HG02981 (cell line): Measurements from ENCODE around the gene ZW10.
"Not testable (repeated sequence)": the region's sequence is repeated elsewhere in the genome, so short reads cannot be mapped to it uniquely, and the experiment has no call there.

Source experiments
- ATAC-seq: cut with Tn5 transposase; IDR thresholded peaks from one replicate; pipeline ENCODE4 v1.9.1; 2021; ENCODE audit warnings: mild to moderate bottlenecking, moderate library complexity; ENCODE audit not compliant: unreplicated experiment

ZW10 gene

DNA sequence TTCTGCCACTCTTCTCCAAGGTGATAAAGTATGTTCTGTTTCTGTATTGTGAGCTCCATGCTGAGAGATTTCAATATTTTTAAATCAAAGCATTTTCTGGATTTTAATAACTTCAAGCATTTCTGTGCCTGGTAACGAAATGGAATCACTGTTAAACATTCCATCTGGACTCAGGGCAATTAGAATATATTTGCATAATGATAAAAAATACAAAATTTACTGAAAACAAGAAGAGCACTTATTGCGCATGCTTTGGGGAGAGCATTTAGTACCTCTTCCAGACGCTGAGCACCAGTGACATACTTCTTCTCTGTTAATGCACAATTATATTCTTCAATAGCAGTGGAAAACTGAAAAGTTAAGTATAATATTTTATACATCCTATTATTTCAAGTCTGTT lies 13.3 kb downstream of the ZW10 start:
- no peak for ATAC-seq

DNA sequence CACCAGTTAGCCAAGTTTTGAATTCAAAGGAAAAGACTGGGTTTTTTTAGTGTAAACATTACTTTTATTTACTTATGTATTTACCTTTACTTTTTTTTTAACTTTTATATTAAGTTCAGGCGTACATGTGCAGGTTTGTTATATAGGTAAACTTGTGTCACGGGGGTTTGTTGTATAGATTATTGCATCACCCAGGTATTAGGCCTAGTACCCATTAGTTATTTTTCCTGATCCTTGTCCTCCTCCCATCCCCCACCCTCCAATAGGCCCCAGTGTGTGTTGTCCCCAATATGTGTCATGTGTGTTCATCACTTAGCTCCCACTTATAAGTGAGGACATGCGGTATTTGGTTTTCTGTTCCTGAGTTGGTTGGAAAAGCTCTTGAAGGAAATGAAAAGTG lies 20.6 kb downstream of the ZW10 start:
- ATAC-seq: no peak

DNA sequence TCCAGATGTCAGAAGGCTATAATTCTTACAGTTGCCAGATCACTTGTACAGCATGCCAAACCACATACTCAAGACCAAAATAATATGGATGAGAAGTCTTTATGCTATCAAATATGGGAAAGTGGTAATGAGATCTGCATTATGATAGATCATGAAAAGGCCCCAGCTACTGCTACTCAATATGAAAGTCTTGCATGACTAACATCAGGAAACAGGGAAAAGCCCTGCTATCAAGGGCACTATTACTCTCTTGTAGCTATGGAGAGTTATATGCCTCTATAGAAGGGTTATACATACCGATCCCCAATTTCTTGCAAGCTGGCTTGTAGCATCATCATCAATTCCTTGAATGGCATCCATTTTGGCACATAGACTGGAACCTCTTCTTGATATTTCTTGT lies 37.2 kb downstream of the ZW10 start:
- ATAC-seq: no peak

DNA sequence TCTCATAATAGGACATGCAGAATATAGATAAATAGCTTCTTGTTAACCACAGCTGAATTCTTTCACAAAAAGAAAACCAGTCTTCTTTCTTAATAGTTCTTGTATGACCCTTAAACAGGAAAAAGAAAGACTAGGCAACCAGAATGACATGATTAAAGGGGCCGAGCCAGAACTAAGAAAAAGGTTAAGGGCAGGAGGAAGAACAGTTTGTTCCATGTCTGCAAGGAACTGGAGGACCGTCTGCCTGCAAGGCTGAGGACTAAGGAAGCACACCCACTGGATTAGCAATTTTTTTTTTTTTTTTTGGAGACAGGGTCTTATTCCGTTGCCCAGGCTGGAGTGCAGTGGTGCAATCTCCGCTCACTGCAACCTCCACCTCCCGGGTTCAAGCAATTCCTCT lies 41.4 kb downstream of the ZW10 start:
- no peak for ATAC-seq

DNA sequence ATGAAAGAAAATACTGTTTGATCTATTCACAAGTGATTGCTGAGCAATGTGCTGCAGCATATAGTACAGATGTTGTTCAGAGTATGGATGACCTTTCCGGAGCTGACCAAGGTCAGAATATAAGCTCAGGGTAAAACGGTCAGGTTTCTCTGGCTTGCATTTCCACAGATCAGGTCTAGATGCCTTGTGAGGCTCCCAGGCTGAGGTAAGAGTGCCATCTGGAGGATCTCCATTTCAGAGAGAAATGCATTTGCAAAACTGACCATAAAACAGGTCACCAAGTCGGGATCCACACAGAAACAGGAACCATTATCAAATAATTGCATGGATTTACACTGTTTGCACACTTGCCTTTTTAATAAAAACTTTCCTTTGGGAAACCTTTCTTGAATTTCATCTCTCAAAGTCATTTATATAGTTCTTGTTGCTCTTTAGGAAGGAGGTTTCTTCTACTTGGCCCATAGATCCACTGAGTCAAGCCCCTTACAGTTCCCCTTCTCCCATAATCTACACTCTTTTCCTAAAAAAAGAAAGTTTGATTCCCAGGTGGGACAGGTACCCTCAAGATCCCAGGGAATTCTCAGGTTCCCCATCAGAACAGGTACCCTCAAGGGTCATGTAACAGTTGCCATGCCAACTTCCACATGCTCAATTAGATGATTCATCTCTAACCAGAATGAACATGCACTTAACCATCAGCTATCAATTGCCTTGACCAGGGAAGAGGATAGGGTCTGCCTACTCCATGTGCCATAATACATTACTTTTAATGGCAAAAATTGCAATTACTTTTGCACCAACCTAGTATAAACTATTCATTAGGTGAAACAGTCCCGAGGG lies 42.4 kb downstream of the ZW10 start:
- no peak for ATAC-seq

DNA sequence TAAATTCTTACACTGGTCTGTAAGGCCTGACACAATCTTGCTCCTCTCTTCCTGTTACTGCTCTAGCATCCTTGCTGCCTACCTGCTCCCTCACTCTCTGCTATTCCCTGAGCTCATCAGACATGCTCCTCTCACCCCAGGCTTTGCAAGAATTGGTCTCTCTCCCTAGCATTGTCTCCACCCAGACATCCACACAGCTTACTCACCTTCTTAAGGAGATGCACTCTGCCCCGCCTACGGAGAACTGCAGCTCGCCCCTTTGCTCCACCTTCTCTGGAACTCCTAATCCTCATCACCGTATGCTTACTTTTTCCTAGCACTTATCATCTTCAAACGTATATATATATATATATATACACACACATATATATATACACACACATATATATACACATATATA lies 44.0 kb downstream of the ZW10 start:
- no peak for ATAC-seq

DNA sequence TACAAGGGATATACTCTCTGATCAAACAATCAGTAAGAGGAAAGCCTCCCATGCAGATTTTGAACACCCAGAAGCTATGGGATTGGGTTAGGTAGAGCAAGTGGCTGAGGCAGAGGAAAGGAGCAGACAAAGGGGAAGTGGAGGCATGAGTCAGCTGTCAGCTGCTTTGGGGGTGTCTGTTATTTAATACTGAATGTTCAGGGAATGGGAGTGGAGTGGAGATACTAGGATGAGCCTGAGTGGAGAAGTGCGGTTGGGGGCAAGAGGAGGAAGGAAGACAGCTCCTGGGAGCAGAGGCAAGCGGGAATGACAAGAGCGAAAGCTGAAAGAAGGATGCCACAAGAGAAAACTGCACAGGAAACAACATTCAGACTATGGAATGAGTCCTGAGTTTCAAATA lies 44.7 kb downstream of the ZW10 start:
- no peak for ATAC-seq

DNA sequence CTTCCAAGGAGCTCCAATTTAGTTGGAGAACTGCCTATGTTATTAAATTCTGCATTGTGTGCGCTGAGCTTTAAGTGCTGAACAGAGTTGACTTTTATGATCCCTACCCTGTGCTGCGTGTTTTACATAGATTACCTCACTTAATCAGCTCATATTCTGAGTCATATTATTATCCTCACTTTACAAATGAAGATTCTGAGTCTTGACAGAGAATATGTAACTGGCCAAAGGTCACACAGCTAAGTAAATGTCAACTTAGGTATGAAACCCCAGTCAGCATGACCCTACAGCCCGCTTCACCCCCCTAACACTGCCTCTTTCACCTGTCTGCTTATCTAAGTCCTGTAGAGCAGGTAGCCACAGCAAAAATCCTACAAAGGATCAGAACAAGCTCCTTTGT lies 47.6 kb downstream of the ZW10 start:
- no peak for ATAC-seq

DNA sequence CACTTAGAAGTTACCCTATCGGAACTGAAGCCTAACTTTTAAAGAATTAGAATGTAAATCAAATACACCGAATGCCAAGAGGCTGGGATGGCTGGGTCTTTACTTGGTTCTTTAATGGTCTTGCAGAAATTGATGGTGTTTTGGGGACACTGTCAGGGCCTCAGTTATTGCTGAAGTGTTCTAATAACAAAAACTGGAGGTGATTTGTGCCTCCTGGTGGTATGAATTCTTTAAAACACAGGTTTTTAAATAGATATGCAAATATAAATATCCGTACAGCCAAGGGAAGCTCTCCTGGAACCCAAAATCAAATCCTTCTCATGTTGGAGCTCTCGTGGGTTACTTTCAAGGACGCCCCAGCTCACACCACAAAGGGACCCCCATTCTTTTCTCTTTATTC lies 48.1 kb downstream of the ZW10 start:
- no peak for ATAC-seq

DNA sequence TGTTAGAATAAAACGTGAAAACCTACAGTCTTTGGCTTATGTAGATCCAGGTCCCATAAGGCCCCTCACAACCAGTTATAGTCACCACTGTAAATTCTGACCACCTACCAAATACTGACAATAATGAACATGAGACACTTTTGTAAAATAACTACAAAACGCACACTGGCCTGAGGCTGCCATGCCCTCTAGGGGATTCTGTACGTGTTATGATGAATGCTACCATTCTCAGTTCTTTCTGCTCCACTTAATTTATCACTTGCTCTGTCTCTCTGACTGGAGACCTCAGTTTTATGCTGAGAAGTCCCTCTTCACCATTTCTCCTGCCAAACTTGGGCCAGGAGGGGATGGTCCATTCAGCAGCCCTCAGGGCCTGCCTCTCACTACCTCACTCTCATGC lies 48.7 kb downstream of the ZW10 start:
- no peak for ATAC-seq

DNA sequence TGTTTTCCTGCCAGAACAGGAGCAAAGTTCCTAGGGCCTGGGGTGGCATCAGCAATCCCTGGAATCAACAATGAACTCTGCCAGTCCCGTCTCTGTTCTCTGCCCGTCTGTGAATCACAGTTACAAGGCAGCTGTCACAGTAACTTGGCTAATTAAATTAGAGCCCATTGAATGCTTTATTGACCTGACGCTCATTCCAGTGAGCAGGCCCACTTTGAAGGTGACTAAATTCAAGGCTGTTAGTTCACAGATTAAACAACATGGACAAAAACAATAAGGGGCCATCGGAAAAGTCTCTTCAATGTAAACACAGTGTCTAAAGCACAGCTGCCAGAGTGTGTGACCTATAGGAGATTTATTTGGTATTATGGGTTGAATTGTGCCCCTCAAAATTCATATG lies 49.7 kb downstream of the ZW10 start:
- ATAC-seq: no peak

DNA sequence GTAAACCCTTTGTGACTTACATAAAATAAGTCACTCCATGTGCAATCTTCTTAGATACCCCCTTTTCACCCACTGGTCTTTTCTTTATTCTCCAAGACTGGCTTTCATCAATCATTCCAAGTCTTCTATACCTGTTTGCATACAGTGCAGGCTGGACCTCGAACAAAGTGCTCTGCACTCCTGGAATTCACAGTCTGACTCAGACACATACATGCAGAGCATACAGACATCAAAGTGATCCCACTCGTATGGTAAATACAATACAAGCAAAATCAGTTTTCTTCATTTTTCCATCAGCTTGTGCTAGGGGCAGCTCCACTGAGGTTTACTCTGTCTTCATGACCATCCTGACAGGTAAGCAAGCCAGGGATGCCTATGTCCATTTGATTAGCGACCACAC lies 50.6 kb downstream of the ZW10 start:
- no peak for ATAC-seq

DNA sequence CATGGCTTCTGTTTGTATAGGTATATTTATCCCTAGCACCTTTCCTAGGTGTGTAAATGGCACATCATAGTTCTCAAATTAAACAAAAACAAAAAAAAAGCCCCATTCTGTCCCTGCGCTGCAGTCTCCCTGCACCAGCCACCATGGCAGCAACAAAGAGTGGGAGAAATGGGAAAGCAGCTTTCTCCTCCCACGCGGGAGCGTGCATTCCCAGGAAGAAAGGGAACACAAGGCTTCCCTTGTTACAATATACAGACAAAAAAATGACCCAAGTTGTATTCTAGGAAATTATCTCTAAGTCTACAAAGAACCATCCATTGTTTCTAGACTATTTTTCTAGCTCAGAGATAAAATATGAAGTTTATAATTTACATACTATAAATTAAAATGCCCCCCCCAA lies 51.3 kb downstream of the ZW10 start:
- no peak for ATAC-seq

DNA sequence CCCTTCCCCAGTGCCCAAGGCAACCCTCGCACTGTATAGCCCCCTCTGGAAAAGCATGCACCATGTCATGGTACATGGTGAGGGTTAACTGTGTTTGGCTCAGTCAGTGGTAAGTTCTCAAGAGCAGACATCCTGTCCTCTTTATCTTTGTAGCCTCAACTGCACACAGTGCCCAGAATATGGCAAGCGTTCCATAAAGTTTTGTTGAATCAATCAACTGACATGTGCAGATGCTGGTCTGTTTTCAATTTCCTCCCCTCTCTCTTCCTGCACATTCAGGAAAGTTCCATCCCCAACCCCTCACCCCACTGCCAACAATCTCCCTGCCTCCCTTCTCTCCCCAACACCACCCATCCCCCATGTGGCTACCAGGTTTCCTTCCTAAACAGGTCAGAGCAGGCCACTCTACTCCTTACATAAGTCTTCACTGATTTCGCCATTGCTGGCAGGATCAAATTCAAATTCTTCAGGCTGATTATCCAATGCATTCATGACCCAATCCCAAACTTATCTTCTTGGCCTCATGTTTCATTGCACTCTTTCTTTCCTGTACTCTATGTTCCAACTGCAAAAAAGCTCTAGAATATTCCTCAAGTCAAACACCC lies 51.9 kb downstream of the ZW10 start:
- ATAC-seq: no peak

DNA sequence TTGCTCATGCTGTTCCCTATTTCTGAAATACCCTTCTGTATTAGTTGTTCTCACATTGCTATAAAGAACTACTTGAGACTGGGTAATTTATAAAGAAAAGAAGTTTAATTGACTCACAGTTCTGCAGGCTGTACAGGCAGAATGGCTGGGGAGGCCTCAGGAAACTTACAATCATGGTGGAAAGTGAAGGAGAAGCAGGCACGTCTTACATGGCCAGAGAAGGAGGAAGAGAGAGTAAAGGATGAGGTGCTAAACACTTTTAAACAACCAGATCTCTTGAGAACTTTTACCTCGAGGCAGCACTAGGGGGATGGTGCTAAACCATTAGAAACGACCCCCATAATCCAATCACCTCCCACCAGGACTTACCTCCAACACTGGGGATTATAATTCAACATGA lies 53.0 kb downstream of the ZW10 start:
- ATAC-seq: not testable (repeated sequence)

DNA sequence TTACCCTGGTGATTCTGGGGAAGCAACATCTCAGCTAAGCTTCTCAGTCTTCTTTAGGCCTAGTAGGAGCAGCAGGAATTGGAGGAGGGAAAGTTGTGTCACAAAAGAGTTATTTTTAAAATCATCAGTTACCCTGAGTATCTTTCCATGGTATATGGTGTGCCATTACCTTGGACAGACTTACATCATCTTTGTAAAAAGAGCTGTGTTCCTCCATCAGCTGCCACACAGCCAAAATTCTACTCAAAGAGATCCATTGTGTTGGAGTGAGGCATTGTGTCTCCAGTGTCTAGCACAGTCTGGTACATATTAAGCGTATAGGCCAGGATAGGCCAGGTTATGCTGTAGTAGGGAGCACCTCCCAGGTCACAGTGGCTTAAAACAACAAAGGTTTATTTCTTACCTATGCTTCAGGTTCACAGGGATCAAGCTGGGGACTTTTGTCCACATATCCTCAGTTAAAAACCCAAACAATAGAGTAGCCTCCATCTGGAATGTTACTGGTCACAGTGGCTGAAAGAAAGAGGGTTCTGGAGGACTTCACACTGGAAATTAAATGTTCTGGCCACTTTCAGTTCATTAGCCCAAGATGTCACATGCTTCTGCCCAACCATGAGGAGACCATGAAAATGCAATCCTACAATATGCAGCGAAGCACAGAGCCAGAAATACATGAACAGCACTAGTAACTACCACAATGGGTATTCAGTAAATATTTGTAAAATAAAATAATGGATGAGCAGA lies 57.4 kb downstream of the ZW10 start:
- no peak for ATAC-seq

DNA sequence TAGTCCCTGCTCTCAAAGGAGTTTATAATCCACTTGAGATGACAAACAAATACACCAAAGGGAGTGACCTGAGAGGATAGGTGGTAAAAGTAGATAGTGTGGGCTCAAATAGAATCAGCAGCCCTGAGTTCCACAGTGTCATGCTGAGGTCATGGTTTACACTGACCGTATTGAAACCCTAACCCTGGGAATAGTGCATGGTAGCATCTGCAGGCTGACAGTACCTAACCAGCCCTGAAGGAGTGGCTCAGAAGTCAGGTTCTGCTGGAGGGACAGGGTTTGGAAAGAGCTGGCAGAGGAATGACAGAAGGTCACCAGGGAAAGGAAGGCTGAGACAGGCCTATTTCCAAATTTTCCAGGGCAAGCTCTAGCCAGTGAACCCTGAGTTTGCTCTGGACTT lies 58.2 kb downstream of the ZW10 start:
- no peak for ATAC-seq

DNA sequence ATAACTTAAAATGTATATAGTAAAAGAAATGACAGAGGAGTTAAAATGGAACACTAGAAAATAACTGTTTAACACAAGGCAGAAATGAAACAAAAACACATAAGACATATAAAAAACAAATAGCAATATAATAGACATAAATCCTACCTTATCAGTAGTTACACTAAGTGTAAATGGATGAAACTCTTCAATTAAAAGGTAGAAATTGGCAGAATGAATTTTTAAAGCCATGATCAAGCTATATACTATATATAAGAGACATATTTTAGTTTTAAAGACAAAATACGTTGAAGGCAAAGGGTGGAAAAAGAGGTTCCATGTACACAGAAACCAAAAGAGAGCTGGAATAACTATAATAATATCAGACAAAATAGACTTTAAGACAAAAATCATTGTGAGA lies 62.5 kb downstream of the ZW10 start:
- ATAC-seq: no peak

DNA sequence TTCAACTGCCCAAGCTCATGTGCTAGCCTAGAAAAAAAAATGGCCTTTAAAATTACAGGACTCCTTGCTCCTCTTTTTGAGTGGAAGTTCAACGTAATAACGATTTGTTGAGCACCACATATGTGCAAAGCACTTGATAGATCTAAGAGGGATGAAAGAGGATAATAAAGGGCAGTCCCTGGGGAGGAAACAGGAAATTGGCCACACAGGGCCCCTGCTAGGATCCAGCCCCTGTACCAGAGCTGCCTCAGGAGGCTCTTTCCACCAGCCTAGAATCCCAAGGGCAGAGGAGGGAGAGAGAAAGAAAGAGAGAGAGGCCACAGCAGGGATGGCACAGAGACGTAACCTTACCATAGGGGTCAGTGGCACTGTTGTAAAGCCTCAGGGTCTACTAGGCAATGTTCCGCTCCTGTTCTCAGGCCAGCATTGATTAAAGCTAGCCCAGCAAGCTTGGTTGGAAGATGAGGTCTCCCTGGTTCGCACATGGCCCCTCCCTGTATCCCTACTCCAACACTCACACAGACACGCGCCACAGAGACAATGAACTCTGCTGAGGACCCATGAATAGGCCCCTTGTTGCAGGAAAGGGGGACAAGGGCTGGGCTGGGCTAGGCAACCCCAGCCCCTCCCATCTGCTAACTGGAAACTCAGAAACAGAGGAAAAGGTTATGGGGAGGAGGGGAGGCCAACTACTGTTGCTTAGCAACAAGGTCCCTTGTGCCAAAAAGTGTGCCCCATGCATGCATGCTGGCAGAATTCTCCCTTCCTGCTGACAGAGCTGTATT lies 67.4 kb downstream of the ZW10 start, which contains the start of gene TMPRSS5:
TMPRSS5 (minus strand) TSS at position 438 of the 785 bp plus-strand sequence; CDS start at position 354, 84 bp downstream.
- no peak for ATAC-seq

DNA sequence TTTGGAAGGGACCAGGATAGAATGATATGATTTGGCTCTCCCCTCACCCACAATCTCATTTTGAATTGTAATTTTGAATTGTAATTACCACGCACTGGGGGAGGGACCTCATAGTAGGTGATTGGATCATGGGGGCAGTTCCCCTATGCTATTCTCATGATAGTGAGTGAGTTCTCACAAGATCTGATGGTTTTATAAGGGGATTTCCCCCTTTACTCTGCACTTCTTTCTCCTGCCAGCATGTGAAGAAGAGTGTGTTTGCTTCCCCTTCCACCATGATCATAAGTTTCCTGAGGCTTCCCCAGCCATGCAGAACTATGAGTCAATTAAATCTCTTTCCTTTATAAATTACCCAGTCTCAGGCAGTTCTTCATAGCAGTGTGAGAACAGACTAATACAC lies 69.9 kb downstream of the ZW10 start:
- ATAC-seq: not testable (repeated sequence)

DNA sequence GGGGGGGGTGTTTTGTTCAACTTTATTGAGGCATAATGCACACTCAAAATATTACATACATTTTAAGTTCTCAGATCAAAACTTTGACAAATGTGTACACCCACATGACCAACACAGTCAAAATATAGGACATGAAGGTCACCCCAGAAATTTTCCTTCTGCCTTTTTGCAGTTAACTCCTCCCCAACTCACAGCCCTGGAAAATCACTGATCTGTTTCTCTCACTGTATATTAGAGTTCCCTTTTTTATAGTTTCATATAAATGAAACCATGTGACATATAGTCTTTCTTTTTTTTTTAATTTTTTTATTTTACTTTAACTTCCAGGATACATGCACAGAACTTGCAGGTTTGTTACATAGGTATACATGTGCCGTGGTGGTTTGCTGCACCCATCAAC lies 72.0 kb downstream of the ZW10 start:
- no peak for ATAC-seq
